ENCODE data around the gene MEI1.
"Not testable (repeated sequence)": the region's sequence is repeated elsewhere in the genome, so short reads cannot be mapped to it uniquely, and the experiment has no call there.

MEI1 gene

GRCh38 chr22:41681616-41682015 lies 17.7 kb upstream of the MEI1 start:
- peak in 1 of 2 donors; percentile 15 for DNase-seq (ENCODE audit: low read depth in 2 of 2)

- peak; percentile 72 to 76 for DNase-seq (ENCODE audit: low read depth in 2 of 2)
Observed at GRCh38 chr22:41682033-41682807, 17.1 kb upstream of the MEI1 start.

- no peak for DNase-seq (ENCODE audit: low read depth in 2 of 2)
Observed at GRCh38 chr22:41683052-41683451, 16.3 kb upstream of the MEI1 start.

GRCh38 chr22:41683616-41684015 lies 15.7 kb upstream of the MEI1 start:
- DNase-seq (ENCODE audit: low read depth in 2 of 2): no peak

- no peak for DNase-seq (ENCODE audit: low read depth in 2 of 2)
Observed at GRCh38 chr22:41684194-41684593, 15.1 kb upstream of the MEI1 start.

GRCh38 chr22:41686890-41687289 lies 12.4 kb upstream of the MEI1 start:
- DNase-seq (ENCODE audit: low read depth in 2 of 2): not testable (repeated sequence)

- DNase-seq (ENCODE audit: low read depth in 2 of 2): no peak
Observed at GRCh38 chr22:41687901-41688364, 11.4 kb upstream of the MEI1 start.

GRCh38 chr22:41688365-41689211 lies 10.7 kb upstream of the MEI1 start, which contains the start of gene SNU13:
SNU13 (minus strand) TSS chr22:41688867; CDS start chr22:41688796, 71 bp downstream.
- DNase-seq (ENCODE audit: low read depth in 2 of 2): peak; percentile 89 to 91

- DNase-seq (ENCODE audit: low read depth in 2 of 2): no peak
Observed at GRCh38 chr22:41690476-41690875, 8.8 kb upstream of the MEI1 start.

GRCh38 chr22:41695211-41695610 lies 4.1 kb upstream of the MEI1 start:
- DNase-seq (ENCODE audit: low read depth in 2 of 2): no peak

- no peak for DNase-seq (ENCODE audit: low read depth in 2 of 2)
Observed at GRCh38 chr22:41696703-41697102, 2.6 kb upstream of the MEI1 start.

- peak; percentile 88 to 99 for DNase-seq (ENCODE audit: low read depth in 2 of 2)
Observed at GRCh38 chr22:41697126-41697775, 2.1 kb upstream of the MEI1 start.

- DNase-seq (ENCODE audit: low read depth in 2 of 2): no peak
Observed at GRCh38 chr22:41700108-41700364, 733 bp downstream of the MEI1 start.

GRCh38 chr22:41702763-41703162 lies 3.5 kb downstream of the MEI1 start:
- no peak for DNase-seq (ENCODE audit: low read depth in 2 of 2)

GRCh38 chr22:41709341-41709740 lies 10.0 kb downstream of the MEI1 start:
- DNase-seq (ENCODE audit: low read depth in 2 of 2): no peak

GRCh38 chr22:41713004-41713403 lies 13.7 kb downstream of the MEI1 start:
- DNase-seq (ENCODE audit: low read depth in 2 of 2): no peak

GRCh38 chr22:41722496-41722895 lies 23.2 kb downstream of the MEI1 start:
- DNase-seq (ENCODE audit: low read depth in 2 of 2): no peak

GRCh38 chr22:41725510-41726110 lies 26.3 kb downstream of the MEI1 start:
- DNase-seq (ENCODE audit: low read depth in 2 of 2): no peak

GRCh38 chr22:41731609-41732008 lies 32.3 kb downstream of the MEI1 start:
- no peak for DNase-seq (ENCODE audit: low read depth in 2 of 2)

- no peak for DNase-seq (ENCODE audit: low read depth in 2 of 2)
Observed at GRCh38 chr22:41732096-41732772, 32.9 kb downstream of the MEI1 start.

- not testable (repeated sequence) for DNase-seq (ENCODE audit: low read depth in 2 of 2)
Observed at GRCh38 chr22:41733241-41733640, 33.9 kb downstream of the MEI1 start.

All from stimulated activated CD4-positive, alpha-beta T cell treated with anti-CD3 and anti-CD28 coated beads, Interleukin-4, amount 100 ng/mL, for 48 hours (primary cell).